ES-I3 (cell line): Measurements from ENCODE around the gene ADRA2A.

Experiments used
- H3K36me3 ChIP-seq: 2 replicates; pipeline ENCODE4 v1.6.1; 2013; ENCODE audit warnings: mild to moderate bottlenecking, low read length, control low read depth, moderate library complexity; ENCODE audit not compliant: insufficient read depth
- H3K4me1 ChIP-seq: 2 replicates; pipeline ENCODE4 v1.6.1; 2013; ENCODE audit warnings: mild to moderate bottlenecking, control low read depth, low read length; ENCODE audit not compliant: insufficient read depth
- H3K9ac ChIP-seq: 2 replicates; pipeline ENCODE4 v1.6.1; 2013; ENCODE audit warnings: low read depth, mild to moderate bottlenecking, low read length, moderate library complexity
- H3K9me3 ChIP-seq: 2 replicates; pipeline ENCODE4 v1.6.1; 2013; ENCODE audit warnings: mild to moderate bottlenecking, low read length, moderate library complexity; ENCODE audit not compliant: control insufficient read depth, insufficient read depth

The ADRA2A gene

DNA sequence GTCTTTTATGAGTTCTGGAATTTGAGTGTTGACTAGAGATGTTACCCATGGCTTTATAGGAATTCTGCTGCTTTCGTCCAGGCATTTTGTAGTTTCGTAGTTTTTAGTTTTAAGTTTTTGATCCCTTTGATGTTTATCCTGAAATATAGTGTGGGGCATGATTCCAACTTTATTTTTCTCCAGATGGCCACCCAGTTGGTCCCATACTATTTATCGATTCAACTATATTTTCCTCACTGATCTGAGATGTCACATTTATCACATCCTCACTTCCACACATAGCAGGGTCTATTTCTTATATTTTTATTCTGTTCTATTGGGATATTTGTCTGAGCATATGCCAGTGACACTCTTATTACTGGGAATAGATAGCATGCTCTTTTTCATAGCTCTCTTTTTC, 33.9 kb downstream of the ADRA2A start:
- Histone ChIP-seq H3K4me1 (no peaks in the 10 kb centered on the region), H3K9ac (no peak overlapping the region), H3K9me3 (no peaks in the 10 kb centered on the region), H3K36me3 (no peaks in the 10 kb centered on the region)

DNA sequence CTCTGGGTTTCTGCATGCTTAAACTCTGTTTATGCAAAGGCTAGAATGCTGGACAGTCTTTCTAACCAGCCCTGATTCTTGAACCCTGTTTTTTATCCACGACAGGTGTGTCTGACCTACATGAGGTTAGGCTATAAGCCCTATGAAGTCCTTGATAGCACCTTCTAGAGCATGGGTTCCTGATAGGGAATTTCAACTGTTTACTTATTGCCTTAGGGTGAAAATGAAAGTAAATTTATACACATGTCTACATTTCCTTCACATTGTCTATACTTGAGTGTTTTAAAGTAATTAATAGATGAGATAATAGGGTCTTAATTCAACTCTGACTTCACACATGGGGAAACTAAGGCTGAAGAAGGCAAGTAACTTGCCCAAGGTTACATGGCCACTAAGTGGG, 35.5 kb downstream of the ADRA2A start:
- no peak overlapping the region for H3K9ac ChIP-seq
- H3K9me3 ChIP-seq: no peaks in the 10 kb centered on the region
- H3K36me3 ChIP-seq: no peaks in the 10 kb centered on the region
- no peaks in the 10 kb centered on the region for H3K4me1 ChIP-seq

DNA sequence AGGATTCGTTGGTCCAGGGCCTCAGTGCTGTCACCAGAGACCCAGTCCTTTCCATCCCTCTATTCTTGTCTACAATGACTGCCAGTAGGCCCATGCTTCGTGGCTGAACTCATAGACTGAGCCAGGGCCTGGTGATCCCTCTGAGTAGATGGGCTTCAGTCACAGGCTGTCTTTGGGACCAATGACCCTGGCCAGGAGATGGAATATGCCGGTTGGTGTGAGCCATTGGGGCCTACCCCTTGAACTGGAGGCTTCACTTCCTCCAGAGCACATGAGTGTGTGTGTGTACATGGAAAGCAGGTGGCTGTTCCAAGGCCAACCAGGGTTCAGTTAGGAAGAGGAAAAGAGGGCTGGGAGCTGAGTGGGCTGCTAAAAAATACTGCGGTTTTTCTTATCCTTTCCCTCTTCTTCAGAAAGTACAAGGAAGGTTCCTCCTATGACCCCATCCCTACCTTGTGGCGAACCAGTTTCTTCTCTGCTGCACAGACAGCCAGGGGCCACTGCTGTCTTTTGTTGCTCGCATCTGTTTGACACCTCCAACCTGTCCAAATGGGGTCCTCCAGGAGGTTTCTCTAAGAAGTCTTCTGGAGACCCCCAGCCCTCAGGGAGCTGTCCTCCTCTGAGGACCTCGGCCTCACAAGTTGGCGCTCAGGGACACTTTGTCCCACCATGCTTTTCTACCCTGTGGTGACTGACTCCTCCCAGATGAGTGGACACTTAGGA, 36.6 kb downstream of the ADRA2A start:
- Histone ChIP-seq H3K4me1 (no peaks in the 10 kb centered on the region), H3K9me3 (no peaks in the 10 kb centered on the region), H3K36me3 (no peaks in the 10 kb centered on the region), H3K9ac (no peak overlapping the region)

DNA sequence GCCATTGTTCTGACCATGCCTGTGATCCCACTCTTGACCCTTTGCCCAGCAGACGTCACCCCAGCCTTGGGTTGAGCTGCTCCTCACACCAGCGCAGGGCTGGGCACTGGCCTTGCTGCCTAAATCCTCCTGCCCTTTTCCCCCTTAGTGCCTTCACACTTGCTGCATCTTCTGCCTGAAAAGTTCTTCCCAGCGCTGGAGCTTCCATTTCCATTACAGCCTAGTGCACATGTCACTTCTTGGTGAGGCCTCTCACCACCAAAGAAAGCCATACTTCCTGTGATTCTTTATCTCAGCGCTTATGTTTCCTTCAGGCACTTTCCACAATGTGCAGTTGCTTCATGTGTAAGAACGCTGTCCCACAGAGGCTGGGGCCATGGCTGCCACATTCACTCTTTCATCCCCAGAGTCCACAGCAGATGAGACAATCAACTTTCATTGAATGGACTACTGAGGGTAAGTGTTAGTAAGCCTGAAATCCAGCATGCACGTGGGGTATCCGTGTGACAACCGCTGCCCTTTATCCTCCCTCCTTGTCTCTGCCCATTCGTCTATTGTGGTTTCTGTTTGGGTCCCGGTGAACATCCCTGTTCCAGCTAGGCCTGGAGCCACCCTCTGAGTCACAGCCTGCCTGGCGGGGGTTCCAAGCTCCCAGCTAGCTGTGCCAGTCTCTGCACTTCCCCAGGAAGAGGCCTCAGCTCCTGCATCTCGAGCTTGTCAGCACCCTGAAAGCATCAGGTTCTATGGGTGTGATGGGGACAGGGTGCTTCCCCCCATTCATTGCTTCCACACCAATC, 37.3 kb downstream of the ADRA2A start:
- Histone ChIP-seq H3K36me3 (no peaks in the 10 kb centered on the region), H3K9me3 (no peaks in the 10 kb centered on the region), H3K9ac (no peak overlapping the region), H3K4me1 (no peaks in the 10 kb centered on the region)

DNA sequence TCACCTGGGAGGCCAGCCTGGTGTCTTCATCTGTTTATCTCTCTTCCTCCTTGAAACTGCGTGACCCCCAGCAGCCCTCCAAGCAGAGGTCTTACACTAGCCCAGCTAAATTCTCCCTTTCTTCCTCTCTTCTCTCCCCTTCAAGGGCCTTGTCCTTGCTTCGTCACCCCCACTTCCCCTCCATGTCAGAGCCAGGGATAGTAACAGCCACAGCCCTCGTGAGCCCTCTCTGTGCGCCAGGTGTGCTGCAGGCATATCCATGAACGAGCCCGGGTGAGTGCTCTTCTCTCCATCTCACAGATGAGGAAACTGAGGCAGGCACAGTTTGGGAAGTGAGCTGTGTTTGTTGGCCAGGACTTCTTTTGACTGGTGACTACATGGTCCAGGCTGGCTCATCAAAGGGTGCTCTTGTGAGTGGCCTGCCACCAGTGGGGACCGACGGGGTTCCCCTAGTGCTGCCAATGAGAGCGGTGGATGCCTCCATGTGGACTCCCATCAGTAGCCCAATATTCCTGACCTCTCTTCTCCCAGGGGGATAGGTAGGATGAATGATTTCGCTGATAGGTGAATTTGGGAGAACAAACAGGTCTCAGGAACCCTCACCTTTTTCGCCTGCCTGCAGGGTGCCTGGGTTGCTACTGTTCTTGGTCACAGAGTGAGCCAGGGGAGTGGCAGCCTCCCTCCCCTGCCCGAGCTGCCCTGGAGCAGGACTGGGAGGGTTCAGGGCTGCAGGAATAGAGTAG, 38.1 kb downstream of the ADRA2A start:
- H3K4me1 ChIP-seq: no peaks in the 10 kb centered on the region
- no peak overlapping the region for H3K9ac ChIP-seq
- no peaks in the 10 kb centered on the region for H3K9me3 ChIP-seq
- no peaks in the 10 kb centered on the region for H3K36me3 ChIP-seq

DNA sequence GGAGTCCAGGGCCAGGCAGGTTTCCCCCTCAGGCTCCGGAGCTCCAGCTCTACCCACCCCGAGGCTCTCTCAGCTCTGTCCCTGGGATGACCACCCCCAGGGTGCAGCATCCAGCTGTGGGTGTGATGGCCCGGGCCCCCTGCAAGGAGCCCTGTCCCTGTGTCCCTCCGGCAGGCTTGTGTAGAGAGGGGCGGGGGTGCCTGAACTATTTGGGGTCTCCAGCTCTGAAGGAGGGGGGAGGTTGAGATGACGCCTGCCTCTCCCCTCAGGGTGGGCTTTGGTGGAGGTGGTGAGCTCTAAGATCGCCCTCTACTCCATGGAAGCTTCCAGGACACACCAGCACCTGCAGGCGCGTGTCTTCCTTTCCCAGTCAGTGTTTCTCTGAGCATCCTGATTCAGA, 39.4 kb downstream of the ADRA2A start:
- no peaks in the 10 kb centered on the region for H3K4me1 ChIP-seq
- H3K9ac ChIP-seq: no peak overlapping the region
- no peaks in the 10 kb centered on the region for H3K9me3 ChIP-seq
- no peaks in the 10 kb centered on the region for H3K36me3 ChIP-seq

DNA sequence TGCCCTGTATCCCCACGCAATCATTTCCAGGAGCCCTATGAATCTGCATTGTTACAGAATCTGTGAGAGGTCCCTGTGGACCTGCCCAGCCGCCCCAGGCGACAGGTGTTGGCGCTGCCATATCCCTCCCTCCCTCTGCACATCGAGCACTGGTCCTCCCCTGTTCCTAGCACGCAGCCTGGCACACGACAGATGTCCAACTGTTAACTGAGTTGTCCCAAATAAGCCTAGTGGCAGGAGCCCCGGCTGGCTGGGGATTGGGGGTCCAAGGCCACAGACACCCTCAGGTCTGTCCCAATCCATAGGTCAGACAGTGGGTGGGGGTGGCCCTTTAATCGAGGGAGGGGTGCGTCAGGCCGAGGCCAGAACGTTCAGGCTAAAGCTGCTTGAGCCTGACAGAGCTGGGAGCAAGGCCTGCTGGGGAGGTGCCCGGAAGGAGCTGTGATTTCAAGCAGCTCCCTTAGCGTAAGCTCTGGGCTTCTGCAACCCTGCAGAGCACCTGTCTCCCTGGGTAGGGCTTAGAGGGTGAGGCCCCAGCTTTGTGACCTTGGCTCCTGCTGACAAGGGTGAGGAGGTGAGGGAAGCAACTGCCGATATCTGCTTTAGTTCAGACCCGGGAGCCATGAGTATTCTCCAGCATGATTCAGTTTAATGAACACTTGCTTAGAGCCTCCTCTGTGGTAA, 40.1 kb downstream of the ADRA2A start:
- Histone ChIP-seq H3K9me3 (no peaks in the 10 kb centered on the region), H3K4me1 (no peaks in the 10 kb centered on the region), H3K9ac (no peak overlapping the region), H3K36me3 (no peaks in the 10 kb centered on the region)

DNA sequence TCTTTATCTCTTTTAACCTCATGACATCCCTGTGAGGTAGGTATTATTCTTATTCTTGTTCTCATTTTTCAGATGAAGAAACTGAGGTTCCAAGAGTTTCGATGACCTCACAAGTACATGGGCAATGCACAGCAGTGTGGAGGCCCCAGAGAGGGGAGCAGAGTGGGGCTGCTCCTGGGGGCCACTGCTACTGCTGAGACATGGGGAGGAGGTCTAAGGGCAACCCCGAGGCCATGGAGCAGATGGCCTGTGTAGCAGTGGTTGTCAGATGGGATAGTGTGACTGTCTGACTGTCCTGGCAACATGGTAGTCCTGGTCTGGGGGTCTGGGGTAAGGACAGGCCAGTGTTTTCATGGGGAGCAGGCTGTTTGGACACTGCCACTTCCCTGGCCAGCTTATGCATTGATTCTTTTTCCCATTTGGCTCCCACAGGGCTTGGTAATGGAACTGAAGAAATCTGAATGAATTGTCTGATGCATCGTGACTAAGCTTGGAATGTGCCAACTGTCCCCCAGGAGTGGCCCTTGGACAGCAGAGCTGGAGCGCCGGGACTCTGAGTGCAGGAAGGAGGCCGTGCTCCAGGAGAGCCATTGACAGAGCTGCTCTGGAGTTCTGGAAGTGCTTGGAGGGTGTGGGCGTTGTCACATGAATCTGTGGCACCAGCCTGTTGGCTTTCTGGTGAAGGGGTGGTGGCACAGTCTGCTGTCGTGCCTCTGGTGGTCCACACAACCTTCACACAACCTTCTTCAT, 40.9 kb downstream of the ADRA2A start:
- H3K36me3 ChIP-seq: no peaks in the 10 kb centered on the region
- no peak overlapping the region for H3K9ac ChIP-seq
- no peaks in the 10 kb centered on the region for H3K9me3 ChIP-seq
- H3K4me1 ChIP-seq: no peaks in the 10 kb centered on the region

DNA sequence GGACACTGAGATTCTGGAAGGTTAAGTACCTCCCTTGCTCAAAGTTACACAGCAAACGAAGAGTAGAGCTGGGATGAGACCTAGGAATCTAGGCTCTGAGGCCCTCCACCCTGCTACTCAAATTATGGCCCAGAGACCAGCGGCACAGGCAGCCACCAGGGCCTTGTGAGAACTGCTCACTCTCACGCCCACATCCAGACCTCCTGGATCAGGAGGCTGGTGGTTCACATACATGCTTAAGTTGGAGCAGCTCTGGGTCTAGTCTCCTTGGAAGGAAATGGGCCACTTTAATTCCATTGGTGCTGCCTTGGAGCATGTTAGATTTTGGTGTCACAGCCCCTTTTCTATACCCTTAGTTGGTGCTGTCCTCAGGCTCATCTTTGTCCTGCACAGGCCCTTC, 41.9 kb downstream of the ADRA2A start:
- Histone ChIP-seq H3K9ac (no peak overlapping the region), H3K4me1 (no peaks in the 10 kb centered on the region), H3K9me3 (no peaks in the 10 kb centered on the region), H3K36me3 (no peaks in the 10 kb centered on the region)

DNA sequence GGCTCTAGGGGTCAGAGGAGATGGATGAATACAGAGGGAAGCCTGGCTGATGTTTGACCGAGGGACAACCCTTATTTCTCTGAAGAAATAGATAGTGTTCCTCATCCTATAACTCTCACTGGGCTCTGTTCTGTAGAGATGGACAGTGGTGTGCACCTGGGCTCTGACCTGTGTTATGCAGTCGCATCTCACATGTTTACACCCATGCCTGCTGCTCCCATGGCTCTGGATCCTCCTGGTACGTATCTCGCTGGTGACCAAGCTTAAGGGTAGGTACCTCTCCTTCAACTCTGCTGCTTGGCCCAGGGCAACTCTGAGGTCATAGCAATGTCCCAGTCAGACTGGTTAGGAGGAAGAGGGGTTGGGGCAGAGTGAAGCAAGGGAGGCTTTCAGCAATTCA, 42.8 kb downstream of the ADRA2A start:
- H3K9ac ChIP-seq: no peak overlapping the region
- no peaks in the 10 kb centered on the region for H3K36me3 ChIP-seq
- no peaks in the 10 kb centered on the region for H3K4me1 ChIP-seq
- H3K9me3 ChIP-seq: no peaks in the 10 kb centered on the region

DNA sequence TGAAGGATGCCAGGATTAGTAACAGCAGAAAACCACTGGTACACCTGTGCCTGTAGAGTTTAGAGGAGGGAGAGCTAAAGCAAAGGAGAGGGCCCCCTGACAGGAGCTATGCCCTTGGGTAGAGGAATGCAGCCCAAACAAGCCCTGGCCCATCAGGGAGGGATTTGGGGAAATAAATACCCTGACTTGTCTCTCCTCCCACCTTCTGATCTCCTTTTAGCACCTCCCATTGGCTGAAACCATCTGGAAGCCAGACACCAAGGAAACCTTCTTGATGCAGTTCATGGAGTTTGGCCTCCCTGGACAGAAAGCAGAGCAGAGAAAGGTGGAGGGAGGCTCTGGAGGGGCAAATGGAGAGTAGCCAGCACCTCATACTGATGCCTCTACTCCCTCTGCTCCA, 45.3 kb downstream of the ADRA2A start:
- Histone ChIP-seq H3K4me1 (no peaks in the 10 kb centered on the region), H3K9ac (no peak overlapping the region), H3K36me3 (no peaks in the 10 kb centered on the region), H3K9me3 (no peaks in the 10 kb centered on the region)

DNA sequence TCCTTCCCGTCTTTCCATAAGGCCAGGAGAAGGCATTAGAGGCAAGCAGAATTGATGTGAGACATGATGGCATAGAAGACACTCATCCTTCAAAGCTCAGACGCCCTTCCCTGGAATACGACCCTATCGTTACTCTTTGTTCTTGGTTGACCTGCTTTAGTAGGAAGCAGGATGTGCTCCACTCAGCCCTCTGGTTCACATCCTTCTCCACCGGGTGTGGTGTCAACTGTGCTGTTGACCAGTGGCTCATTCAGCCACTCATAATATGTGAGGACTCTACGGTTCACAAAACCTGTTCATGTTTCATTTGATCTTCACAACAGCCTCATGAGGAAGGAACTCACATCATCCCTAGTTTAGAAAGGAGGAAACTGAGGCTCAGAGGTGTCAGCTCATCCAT, 47.1 kb downstream of the ADRA2A start:
- Histone ChIP-seq H3K4me1 (peaks cover 6% of the 10 kb centered on the region), H3K9me3 (no peaks in the 10 kb centered on the region), H3K36me3 (no peaks in the 10 kb centered on the region), H3K9ac (no peak overlapping the region)

DNA sequence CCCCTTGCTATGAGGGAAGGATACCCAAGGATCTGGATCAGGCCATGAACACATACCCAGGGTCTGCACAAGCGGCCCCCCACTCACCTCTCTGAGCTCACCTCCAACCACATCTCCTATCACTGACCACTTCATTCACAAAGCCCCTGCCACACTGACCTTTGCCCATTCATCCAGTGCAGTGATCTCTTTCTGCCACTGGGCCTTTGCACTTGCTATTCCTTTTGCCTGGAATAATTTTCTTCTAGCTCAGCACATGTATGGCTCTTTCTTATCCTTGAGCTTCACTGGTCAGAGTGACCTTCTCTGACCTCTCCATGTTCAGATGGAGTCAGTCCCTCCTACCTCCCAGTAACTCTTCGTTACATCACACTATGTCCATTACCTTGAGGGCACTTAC, 48.3 kb downstream of the ADRA2A start:
- H3K9me3 ChIP-seq: no peaks in the 10 kb centered on the region
- H3K9ac ChIP-seq: no peak overlapping the region
- H3K4me1 ChIP-seq: peaks cover 6% of the 10 kb centered on the region

DNA sequence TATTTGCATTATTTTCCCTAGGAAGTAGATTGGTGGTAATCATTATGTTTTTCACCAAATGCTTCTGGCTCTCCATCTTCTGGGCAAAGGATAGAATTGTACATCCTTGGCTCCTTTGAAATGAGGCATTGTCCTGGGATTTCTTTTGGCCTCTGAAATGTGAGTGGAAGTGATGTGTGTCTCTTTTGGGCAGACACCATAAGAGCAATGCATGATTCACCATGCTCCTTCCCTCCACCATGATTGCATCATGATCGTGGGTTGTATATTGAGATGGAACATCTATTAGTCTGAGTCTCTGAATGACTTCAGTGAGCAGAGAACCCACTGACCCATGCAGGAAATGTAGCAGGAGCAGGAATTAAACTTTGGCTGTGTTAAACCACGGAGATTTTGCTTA, 49.2 kb downstream of the ADRA2A start:
- H3K4me1 ChIP-seq: peaks cover 6% of the 10 kb centered on the region
- no peaks in the 10 kb centered on the region for H3K9me3 ChIP-seq
- no peak overlapping the region for H3K9ac ChIP-seq
- no peaks in the 10 kb centered on the region for H3K36me3 ChIP-seq

More for the DNA sequence above, 48.3 kb downstream of the ADRA2A start:
- H3K36me3 ChIP-seq: no peaks in the 10 kb centered on the region
